ENCODE data around the gene KDM2B. TPM values are rescaled to one million over a fixed set of nuclear protein-coding genes. Genes with fewer than 3 reads are reported as not detected.

The KDM2B gene
- polyA plus RNA-seq, 1 of the 3 experiments (the other 2 are of a cell fraction), result 11.5 TPM

GRCh38 chr12:121549075-121549474 is 31.7 kb downstream of the KDM2B start:
- no peaks in the 10 kb centered on the region for H3F3A ChIP-seq (replicated peaks; ENCODE audit: insufficient read depth)
- H3K4me3 ChIP-seq (ENCODE audit: low read depth in 2 of 2, low read length in 1 of 2), result no peak overlapping the region
- no peaks in the 10 kb centered on the region for H3K27me3 ChIP-seq (ENCODE audit: insufficient read depth)
- no peak overlapping the region for H3K9ac ChIP-seq
- H3K9me3 ChIP-seq, result no peaks in the 10 kb centered on the region
- H4K20me1 ChIP-seq (ENCODE audit: insufficient read depth), result no peaks in the 10 kb centered on the region
- no peak for DNase-seq
- no peak overlapping the region for H3K4me2 ChIP-seq
- H3K4me1 ChIP-seq (ENCODE audit: control insufficient read depth in 1 of 2, insufficient read depth in 2 of 2, low read depth in 1 of 2, low read length in 1 of 2), result no peaks in the 10 kb centered on the region
- TF ChIP-seq NFIC (IDR thresholded peaks at IDR 0.05; ENCODE audit: borderline replicate concordance), result no peak
- TF ChIP-seq YY1 (IDR thresholded peaks at IDR 0.05; ENCODE audit: low read depth), result no peak
- no peak for TF ChIP-seq GATA2 (CRISPR knock-in tag; IDR thresholded peaks at IDR 0.05)
- no peak for TF ChIP-seq TEAD4 (IDR thresholded peaks at IDR 0.05; ENCODE audit: borderline replicate concordance, insufficient read depth)
- TF ChIP-seq TAF1 (IDR thresholded peaks at IDR 0.05; ENCODE audit: borderline replicate concordance, low read depth, low read length), result no peak
- TF ChIP-seq FOSL2 (IDR thresholded peaks at IDR 0.05; ENCODE audit: borderline replicate concordance, low read depth), result no peak
- no peak for TF ChIP-seq CTCF (IDR thresholded peaks at IDR 0.05)
- TF ChIP-seq, protein P1, sequence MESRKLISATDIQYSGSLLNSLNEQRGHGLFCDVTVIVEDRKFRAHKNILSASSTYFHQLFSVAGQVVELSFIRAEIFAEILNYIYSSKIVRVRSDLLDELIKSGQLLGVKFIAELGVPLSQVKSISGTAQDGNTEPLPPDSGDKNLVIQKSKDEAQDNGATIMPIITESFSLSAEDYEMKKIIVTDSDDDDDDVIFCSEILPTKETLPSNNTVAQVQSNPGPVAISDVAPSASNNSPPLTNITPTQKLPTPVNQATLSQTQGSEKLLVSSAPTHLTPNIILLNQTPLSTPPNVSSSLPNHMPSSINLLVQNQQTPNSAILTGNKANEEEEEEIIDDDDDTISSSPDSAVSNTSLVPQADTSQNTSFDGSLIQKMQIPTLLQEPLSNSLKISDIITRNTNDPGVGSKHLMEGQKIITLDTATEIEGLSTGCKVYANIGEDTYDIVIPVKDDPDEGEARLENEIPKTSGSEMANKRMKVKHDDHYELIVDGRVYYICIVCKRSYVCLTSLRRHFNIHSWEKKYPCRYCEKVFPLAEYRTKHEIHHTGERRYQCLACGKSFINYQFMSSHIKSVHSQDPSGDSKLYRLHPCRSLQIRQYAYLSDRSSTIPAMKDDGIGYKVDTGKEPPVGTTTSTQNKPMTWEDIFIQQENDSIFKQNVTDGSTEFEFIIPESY (IDR thresholded peaks at IDR 0.05; ENCODE audit: borderline replicate concordance, low read depth), result no peak
- no peak for TF ChIP-seq RCOR1 (IDR thresholded peaks at IDR 0.05; ENCODE audit: low read length)
- TF ChIP-seq RAD21 (IDR thresholded peaks at IDR 0.05; ENCODE audit: low read length), result no peak
- TF ChIP-seq TCF12 (IDR thresholded peaks at IDR 0.05), result no peak
- no peak for TF ChIP-seq IRF3 (IDR thresholded peaks at IDR 0.05; ENCODE audit: low read depth, low read length)
- no peak for TF ChIP-seq CHD2 (IDR thresholded peaks at IDR 0.05; ENCODE audit: low read length, partially characterized antibody)
- no peak for TF ChIP-seq MXI1 (IDR thresholded peaks at IDR 0.05; ENCODE audit: low read depth, low read length)
- no peak for TF ChIP-seq JUND (IDR thresholded peaks at IDR 0.05)
- TF ChIP-seq SMC3 (IDR thresholded peaks at IDR 0.05; ENCODE audit: low read depth, low read length), result no peak
- no peak for TF ChIP-seq USF1 (IDR thresholded peaks at IDR 0.05; ENCODE audit: borderline replicate concordance, low read depth)
- no peak for TF ChIP-seq NRF1 (IDR thresholded peaks at IDR 0.05; ENCODE audit: low read depth, low read length)
- TF ChIP-seq MAX (IDR thresholded peaks at IDR 0.05; ENCODE audit: low read depth), result no peak
- ChIA-PET POLR2A (no interaction called here), CTCF (interaction anchor here (8.6 kb wide), 1 partner anchor 120 kb away, joined by 204 read pairs; the partner anchor contains the start of gene MORN3)
- no peak overlapping the region for H3K27ac ChIP-seq (ENCODE audit: low read depth in 2 of 2, low read length in 1 of 2)
- H2AFZ ChIP-seq (ENCODE audit: low read depth), result no peak overlapping the region
- 100% methylated on average over 4 of the region's 7 CpGs for WGBS (ENCODE audit: low lambda C conversion rate)
- H3K9me2 ChIP-seq, result no peaks in the 10 kb centered on the region
- H3K79me2 ChIP-seq (ENCODE audit: insufficient read depth), result no peaks in the 10 kb centered on the region
- peaks cover 5 to 6% of the 10 kb centered on the region in 2 experiments for H3K36me3 ChIP-seq (replicated peaks in 1 of 2; ENCODE audit: control insufficient read depth in 1 of 2, insufficient read depth in 2 of 2, low read length in 1 of 2)

Data from SK-N-SH (cell line).